ENCODE measurements around the gene RHBDD1. TPM values are rescaled to one million over a fixed set of nuclear protein-coding genes. Genes with fewer than 3 reads are reported as not detected.

The RHBDD1 gene
- total RNA-seq, 1 donor from 2014 or later, result 34.3 TPM

DNA sequence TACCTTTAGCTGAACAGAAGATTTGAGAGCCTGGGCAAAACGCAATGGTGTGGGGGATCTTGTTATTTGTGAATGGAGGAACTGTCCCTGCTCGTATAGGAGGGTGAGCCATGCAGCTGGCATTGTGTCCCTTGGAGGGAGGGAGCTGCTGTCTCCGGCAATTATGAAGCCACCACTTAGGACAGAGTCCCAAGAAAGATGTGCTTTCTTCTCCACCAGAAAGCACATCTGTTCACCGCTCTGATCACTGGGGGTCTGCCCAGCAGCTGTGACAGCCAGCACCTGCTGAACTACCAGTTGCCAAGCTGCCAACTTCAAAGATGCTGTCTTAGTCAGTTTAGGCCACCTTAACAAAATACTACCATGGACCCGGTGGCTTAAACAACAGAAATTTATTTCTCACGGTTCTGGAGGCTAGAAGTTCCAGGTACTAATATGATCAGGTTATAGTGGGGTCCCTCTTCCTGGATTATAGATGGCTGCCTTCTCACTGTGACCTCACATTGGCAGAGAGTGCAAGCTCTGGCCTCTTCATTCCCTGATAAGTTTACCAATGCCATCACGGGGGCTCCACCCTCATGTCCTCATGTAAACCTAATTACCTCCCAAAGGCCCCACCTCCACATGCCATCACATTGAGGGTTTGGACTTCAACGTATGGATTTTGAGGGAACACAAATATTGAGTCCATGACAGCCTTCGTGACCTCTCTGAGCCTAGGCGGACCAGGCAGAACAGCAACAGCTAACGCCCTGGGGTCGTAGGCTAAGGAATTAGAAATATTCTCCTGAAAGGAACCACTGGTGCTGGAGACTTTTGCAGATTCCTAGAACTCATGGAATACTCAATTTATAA is 148.3 kb downstream of the RHBDD1 start:
- Mint-ChIP-seq H3K27ac (ENCODE audit: unreplicated experiment) (peak overlapping the region; percentile 35), H3K27me3 (ENCODE audit: low read depth) (no peaks in the 10 kb centered on the region), H3K36me3 (ENCODE audit: low read depth) (peaks cover 2% of the 10 kb centered on the region)

DNA sequence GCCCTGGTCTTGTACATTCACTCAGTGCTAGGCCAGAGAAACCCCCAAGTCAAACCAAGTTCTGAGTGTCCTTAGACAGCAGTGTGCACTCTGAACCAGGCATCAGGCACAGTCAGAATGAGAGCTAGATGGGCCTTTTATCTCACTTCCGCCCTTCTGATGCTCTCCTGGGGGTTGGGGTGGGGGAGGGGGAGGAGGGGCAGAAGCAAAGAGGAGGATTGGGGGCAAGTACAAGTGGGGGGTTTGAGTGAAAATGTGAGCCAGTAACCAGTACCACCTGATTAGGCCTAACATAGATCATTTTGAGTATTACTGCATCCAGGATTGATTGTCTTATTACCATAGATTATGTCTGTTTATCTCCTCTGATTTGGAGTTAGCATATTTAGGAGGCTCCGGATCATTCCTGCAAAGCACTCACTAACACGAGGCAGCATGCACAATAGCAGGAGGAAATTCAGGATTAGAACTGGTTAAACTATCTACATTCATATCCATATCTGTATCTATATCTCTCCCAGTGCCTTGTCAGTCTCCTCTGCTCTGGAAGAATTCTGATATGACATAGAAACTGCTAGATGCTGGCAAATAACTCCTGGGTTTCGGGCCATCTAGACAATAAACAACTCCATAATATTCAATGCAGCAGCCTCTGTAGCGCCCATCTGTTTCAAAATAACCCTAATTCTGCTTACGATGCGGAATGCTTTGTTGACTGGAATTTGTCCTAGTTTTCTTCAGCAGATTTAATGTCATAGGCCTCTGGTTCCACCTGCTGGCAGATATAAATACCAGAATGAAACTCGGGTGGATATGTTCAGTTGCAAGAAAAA is 149.1 kb downstream of the RHBDD1 start:
- peak overlapping the region; percentile 35 for H3K27ac Mint-ChIP-seq (ENCODE audit: unreplicated experiment)
- H3K27me3 Mint-ChIP-seq (ENCODE audit: low read depth), result no peaks in the 10 kb centered on the region
- no peak overlapping the region for H3K4me3 Mint-ChIP-seq
- peak; percentile 41 for DNase-seq (ENCODE audit: low read depth, low spot score)
- H3K36me3 Mint-ChIP-seq (ENCODE audit: low read depth), result peaks cover 2% of the 10 kb centered on the region
- H3K4me1 Mint-ChIP-seq, result peaks cover 24% of the 10 kb centered on the region
- TF ChIP-seq, protein P1, sequence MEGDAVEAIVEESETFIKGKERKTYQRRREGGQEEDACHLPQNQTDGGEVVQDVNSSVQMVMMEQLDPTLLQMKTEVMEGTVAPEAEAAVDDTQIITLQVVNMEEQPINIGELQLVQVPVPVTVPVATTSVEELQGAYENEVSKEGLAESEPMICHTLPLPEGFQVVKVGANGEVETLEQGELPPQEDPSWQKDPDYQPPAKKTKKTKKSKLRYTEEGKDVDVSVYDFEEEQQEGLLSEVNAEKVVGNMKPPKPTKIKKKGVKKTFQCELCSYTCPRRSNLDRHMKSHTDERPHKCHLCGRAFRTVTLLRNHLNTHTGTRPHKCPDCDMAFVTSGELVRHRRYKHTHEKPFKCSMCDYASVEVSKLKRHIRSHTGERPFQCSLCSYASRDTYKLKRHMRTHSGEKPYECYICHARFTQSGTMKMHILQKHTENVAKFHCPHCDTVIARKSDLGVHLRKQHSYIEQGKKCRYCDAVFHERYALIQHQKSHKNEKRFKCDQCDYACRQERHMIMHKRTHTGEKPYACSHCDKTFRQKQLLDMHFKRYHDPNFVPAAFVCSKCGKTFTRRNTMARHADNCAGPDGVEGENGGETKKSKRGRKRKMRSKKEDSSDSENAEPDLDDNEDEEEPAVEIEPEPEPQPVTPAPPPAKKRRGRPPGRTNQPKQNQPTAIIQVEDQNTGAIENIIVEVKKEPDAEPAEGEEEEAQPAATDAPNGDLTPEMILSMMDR (conservative IDR thresholded peaks at IDR 0.05), result peak; percentile 79
- H3K9me3 Mint-ChIP-seq, result no peaks in the 10 kb centered on the region

More for the DNA sequence above, 148.3 kb downstream of the RHBDD1 start:
- Mint-ChIP-seq H3K4me3 (no peak overlapping the region), H3K4me1 (peaks cover 19% of the 10 kb centered on the region), H3K9me3 (no peaks in the 10 kb centered on the region)
- TF ChIP-seq, protein P1 (conservative IDR thresholded peaks at IDR 0.05), result no peak
- no peak for DNase-seq (ENCODE audit: low read depth, low spot score)

DNA sequence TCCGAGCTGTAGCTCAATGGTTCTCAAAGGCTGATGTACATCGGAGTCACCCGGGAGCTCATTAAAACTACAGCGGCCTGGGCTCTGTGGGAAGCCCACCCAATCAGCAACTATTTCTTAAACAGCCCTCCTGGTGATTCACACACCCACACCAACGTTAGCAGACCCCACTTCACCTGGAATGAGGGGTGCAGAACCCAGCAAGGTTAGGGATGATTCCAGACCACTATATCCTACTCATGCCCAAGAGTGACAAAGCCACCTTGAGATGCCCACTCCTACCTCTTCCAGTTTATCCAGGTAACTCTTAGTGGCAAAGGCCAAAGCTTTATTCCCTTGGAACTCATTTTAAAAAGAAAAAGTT is 149.7 kb downstream of the RHBDD1 start:
- no peaks in the 10 kb centered on the region for H3K9me3 Mint-ChIP-seq
- no peak overlapping the region for H3K27ac Mint-ChIP-seq (ENCODE audit: unreplicated experiment)

DNA sequence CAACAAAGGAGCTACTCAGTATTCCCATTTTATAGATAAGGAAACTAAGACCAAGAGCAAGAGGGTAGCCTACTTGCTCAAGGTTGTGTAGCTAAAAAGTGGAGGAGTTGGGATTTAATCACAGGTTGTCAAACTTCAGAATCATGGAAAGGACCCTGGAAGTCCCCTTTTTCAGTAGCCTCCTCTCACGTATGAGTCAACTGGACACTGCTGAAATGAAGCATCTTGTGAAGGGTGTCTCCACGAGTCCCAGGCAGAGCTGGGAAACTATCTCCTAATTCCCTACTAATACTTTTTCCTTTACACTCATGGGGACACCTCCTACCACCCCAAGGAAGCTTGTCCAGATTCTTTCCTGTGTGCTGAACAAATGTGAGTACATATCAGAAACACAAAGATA is 155.8 kb downstream of the RHBDD1 start:
- peaks cover 14% of the 10 kb centered on the region for H3K4me1 Mint-ChIP-seq
- no peaks in the 10 kb centered on the region for H3K27me3 Mint-ChIP-seq (ENCODE audit: low read depth)
- H3K4me3 Mint-ChIP-seq, result no peak overlapping the region
- peaks cover 10% of the 10 kb centered on the region for H3K36me3 Mint-ChIP-seq (ENCODE audit: low read depth)
- H3K9me3 Mint-ChIP-seq, result no peaks in the 10 kb centered on the region
- TF ChIP-seq, protein P1 (conservative IDR thresholded peaks at IDR 0.05), result no peak
- H3K27ac Mint-ChIP-seq (ENCODE audit: unreplicated experiment), result no peak overlapping the region
- DNase-seq (ENCODE audit: low read depth, low spot score), result no peak

More for the DNA sequence above, 149.7 kb downstream of the RHBDD1 start:
- TF ChIP-seq, protein P1 (conservative IDR thresholded peaks at IDR 0.05), result no peak
- Mint-ChIP-seq H3K27me3 (ENCODE audit: low read depth) (no peaks in the 10 kb centered on the region), H3K4me1 (peaks cover 29% of the 10 kb centered on the region), H3K4me3 (no peak overlapping the region), H3K36me3 (ENCODE audit: low read depth) (peaks cover 2% of the 10 kb centered on the region)
- DNase-seq (ENCODE audit: low read depth, low spot score), result no peak

DNA sequence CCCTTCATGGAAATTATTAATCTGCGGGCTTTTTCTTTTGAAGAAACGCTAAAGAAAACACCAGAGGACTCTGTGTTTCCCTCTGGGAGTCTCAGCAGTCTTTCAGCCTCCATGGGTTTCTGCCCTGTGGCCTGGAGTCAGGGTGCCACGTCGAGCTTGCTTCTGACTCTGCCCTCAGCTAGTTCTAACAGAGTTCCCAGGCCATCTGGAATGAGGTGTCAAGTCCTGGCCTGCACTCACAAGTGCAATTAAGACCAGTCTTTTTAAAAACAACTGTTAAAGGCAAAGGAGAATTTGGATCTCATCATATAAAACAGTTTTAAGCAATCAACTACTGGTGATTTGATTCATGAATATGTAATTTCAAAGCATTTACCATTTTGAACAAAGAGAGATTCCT is 157.3 kb downstream of the RHBDD1 start:
- no peak overlapping the region for H3K4me3 Mint-ChIP-seq
- DNase-seq (ENCODE audit: low read depth, low spot score), result no peak
- peaks cover 14% of the 10 kb centered on the region for H3K4me1 Mint-ChIP-seq
- no peaks in the 10 kb centered on the region for H3K9me3 Mint-ChIP-seq
- H3K27me3 Mint-ChIP-seq (ENCODE audit: low read depth), result no peaks in the 10 kb centered on the region
- TF ChIP-seq, protein P1 (conservative IDR thresholded peaks at IDR 0.05), result no peak
- H3K36me3 Mint-ChIP-seq (ENCODE audit: low read depth), result peaks cover 10% of the 10 kb centered on the region
- no peak overlapping the region for H3K27ac Mint-ChIP-seq (ENCODE audit: unreplicated experiment)
